Neural progenitor cell (in vitro differentiated cells): ENCODE data around the gene PTDSS2.

Source experiments
- CTCF ChIP-seq: fragments of 200-600 bp; sonication (generic); IDR thresholded peaks from 2 replicates; pipeline ENCODE4 v1.5.1; 2017; ENCODE audit warnings: antibody characterized with exemption, mild to moderate bottlenecking
- EZH2 ChIP-seq: fragments of 200-600 bp; sonication (generic); IDR thresholded peaks from 2 replicates; pipeline ENCODE4 v1.6.1; 2017; ENCODE audit warnings: antibody characterized with exemption, mild to moderate bottlenecking, moderate library complexity

- TF ChIP-seq CTCF = no peak
- no peak for TF ChIP-seq EZH2
These were observed 2.9 kb downstream of the PTDSS2 start for GRCh38 chr11:452916-453527.
